ENCODE measurements around the gene TADA2A.

DNA sequence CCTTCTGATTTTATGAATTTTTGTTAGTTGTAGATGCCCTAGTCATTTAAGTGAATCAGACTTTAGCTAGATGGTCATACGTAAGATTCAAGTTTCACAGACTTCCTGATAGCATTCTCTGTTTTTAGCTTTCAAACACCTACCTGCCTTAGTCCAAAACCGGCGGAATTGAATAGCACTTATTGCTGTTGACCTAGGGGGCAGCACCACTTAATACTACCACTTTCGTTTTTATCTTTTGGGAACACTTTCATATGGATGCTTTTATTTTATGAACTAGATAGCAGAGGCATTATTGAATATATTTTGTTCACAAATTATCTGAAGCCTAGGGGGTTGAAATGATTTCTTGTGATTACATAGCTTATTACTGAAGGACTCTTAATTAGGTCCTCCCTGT lies 31.5 kb downstream of the TADA2A start:
- TF ChIP-seq EZH2 (IDR thresholded peaks at IDR 0.05): no peak
- no peak for TF ChIP-seq POLR2AphosphoS5 (IDR thresholded peaks at IDR 0.05; ENCODE audit: borderline replicate concordance, low read depth, low read length)
